ENCODE results near the gene MPPED2.

The MPPED2 gene

GRCh38 chr11:30579415-30580175 is 6.6 kb downstream of the MPPED2 start:
- H3K4me3 ChIP-seq (ENCODE audit: low read depth, low read length), result no peak overlapping the region
- no peak for TF ChIP-seq CTCF (IDR thresholded peaks at IDR 0.05; ENCODE audit: low read depth, low read length)

- H3K4me3 ChIP-seq (ENCODE audit: low read depth, low read length), result no peak overlapping the region
- no peak for TF ChIP-seq CTCF (IDR thresholded peaks at IDR 0.05; ENCODE audit: low read depth, low read length)
Observed at GRCh38 chr11:30578406-30578805, 7.7 kb downstream of the MPPED2 start.

GRCh38 chr11:30573951-30574350 is 12.2 kb downstream of the MPPED2 start:
- no peak overlapping the region for H3K4me3 ChIP-seq (ENCODE audit: low read depth, low read length)
- no peak for TF ChIP-seq CTCF (IDR thresholded peaks at IDR 0.05; ENCODE audit: low read depth, low read length)

GRCh38 chr11:30568931-30569330 is 17.2 kb downstream of the MPPED2 start:
- no peak for TF ChIP-seq CTCF (IDR thresholded peaks at IDR 0.05; ENCODE audit: low read depth, low read length)
- no peak overlapping the region for H3K4me3 ChIP-seq (ENCODE audit: low read depth, low read length)

- no peak overlapping the region for H3K4me3 ChIP-seq (ENCODE audit: low read depth, low read length)
- no peak for TF ChIP-seq CTCF (IDR thresholded peaks at IDR 0.05; ENCODE audit: low read depth, low read length)
Observed at GRCh38 chr11:30567644-30568043, 18.5 kb downstream of the MPPED2 start.

- no peak overlapping the region for H3K4me3 ChIP-seq (ENCODE audit: low read depth, low read length)
- TF ChIP-seq CTCF (IDR thresholded peaks at IDR 0.05; ENCODE audit: low read depth, low read length), result no peak
Observed at GRCh38 chr11:30567120-30567519, 19.0 kb downstream of the MPPED2 start.

GRCh38 chr11:30566482-30566881 is 19.7 kb downstream of the MPPED2 start:
- no peak overlapping the region for H3K4me3 ChIP-seq (ENCODE audit: low read depth, low read length)
- no peak for TF ChIP-seq CTCF (IDR thresholded peaks at IDR 0.05; ENCODE audit: low read depth, low read length)

Data from WI38 (cell line).